HG03520 (cell line): ENCODE measurements around the gene BCL11B.

Source experiments
- ATAC-seq: cut with Tn5 transposase; IDR thresholded peaks from one replicate; pipeline ENCODE4 v1.9.1; 2021; ENCODE audit warnings: mild to moderate bottlenecking, moderate library complexity; ENCODE audit not compliant: unreplicated experiment

The BCL11B gene

DNA sequence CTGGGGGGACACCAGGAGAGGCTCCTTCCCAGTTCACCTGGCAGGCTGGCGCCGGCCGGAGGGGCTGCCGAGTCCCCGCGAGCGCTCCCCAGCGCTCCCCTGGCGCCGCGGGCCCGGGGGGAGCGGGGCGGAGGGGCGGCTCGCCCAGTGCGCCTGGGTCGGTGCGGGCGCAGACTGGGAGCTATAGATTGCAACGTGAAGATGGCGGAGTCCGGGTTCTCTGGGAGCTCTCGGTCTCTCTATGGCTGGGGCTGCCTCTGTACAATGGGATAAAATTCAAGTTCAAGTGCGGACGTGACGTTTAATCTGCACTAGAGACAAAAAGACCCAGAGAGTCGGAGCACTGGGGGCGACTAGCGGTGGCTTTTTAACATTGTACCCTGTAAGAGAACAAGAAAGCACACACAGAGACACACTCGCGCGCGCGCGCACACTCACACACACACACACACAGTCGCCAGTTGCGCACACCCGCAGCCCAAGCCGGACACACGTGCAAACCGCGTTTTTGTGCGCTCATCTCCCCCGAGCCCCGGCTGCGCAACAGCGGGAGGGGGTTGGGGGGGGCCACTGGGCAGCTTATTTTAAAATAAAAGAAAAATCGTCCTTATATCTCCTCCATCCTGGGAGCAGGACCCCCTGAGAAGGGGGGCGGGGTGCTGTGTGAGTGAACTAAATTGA, at the start of gene BCL11B:
Gene BCL11B (minus strand): TSS at position 247 of the 681 bp plus-strand sequence. CDS start 979 bp downstream, outside the sequence.
- peak; percentile 90 for ATAC-seq

DNA sequence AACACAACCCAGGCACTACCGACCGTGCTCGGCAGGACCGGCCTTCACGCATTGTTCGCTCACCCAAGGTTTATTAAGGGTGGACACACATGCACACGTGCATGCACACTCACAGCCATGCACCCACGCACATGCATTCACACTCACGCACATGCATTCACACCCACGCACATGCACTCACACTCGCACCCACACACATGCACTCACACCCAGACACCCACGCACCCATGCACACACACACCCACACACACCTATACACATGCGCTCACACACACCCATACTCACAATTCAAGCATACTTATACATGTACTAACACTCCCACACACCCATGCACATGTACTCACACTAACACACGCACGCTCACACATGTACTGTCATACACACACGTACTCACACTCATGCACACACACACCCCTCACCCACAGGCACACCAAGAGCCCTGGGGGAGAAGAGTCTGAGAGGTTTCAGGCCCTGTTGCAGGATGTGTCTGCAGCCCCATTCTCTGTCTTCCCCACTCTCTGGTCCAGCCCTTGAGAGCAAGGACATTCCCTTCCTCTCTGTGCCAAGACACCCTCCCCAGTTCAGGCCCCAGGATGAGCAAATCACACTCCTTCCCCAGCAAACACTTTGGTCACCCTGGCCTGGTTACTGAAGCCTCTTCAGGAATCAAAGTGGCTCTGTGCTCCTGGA, 49.4 kb upstream of the BCL11B start:
- no peak for ATAC-seq

DNA sequence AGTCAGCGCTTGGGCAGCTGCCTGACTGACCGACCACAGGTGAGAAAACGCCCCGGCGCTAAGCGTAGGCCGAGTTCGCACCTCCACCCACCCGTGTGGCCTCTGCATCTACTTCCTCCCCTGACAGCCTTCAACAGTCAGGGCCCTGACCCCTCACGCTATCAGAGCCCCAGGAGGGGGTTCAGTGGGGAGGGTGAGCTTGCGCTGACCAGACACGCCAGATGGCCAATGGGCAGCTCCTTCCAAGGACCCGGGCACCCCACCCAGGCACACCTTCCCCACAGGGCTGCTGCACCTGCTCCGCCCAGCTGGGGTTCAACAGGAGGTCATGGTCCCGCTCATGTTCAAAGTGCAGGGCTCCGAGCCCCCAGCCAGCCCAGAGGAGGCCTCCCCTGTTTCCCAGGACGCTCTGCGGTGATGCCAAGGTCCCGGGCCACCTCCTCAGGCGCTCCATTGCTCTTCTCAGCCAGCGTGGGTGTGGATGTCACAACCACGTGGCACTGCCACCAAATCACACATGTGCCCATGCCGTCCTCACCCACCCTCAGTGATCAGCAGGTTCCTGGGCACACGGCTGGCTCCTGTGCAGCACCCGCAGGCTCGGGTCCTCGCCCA, 48.7 kb upstream of the BCL11B start:
- no peak for ATAC-seq

DNA sequence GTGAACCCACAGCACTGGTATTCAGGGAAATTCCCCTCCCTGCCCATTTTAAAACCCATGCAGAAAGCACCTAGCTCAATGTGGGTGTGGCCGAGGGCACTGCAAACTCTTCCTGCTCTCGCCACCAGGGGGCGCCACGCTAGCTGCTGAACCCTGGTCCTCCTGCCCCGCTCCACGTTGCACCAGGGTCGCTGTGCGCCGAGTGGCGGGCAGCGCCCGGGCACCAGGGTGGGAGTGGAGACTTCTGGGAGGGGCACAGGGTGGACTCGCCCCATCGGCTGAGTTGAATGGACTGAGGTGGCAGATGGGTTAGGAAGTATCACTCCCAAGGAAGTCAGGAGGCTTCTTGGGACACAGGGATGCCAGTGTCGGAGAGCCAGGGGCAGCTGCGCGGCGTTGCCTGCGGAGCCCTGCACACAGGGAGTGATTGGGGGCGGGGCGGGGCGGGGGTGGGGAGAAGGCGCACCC, 48.1 kb upstream of the BCL11B start:
- no peak for ATAC-seq

DNA sequence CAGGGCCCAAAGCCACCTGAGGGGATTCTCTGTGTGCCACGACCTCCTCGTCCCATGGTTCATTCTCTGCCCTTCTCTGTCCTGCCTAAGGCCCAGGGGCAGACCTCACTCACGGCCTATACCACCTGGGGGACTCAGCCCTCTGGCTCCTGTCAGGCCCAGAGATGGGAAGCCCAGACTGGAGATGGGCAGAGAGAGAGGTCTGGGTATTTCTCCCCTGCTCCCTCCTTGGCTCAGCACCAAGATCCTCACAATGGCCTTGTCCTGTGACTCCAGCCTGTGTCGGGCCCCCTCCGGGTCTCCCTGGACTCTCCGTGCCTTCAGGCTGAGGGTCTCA, 46.9 kb upstream of the BCL11B start:
- ATAC-seq = no peak

DNA sequence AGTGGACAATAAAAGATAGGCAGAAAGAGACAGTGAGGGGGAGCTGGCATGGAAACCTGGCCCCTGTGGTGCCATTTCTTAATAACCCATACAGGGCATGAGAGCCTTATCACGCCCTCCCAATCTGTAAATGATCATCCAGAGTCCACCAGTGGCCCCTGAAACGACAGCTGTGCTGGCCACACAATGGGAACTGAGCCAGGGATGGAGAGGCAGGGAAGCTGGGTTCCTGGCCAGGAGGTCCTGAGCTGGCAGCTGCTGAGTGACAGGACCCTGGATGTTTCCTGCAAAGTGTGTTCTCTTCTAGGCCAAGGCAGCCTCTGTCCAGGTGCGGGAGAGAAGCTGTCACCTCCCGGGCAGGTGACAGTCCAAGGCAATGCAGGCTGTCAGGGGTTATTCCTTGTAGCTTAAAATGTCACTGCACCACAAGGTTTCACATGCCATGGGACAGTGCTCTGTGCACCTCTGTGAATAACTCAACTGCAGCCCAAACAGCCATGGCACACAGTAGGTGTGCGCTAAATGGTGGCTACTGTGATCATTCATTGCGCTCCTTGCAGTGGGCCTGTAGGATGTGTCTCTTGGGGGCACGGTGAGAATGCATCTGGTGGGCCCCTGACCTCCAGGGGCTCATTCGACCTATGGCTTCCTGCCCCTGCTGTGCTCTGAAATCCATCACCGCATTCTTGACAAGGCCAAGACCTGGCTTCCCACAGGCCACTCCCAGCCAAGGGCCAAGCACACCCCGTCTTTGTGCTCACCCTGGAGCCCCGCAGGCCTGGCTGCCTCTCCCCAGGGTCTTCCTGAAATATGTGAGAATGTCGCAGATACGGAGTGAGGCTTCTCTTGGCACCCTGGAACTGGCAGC, 46.3 kb upstream of the BCL11B start:
- ATAC-seq = no peak

DNA sequence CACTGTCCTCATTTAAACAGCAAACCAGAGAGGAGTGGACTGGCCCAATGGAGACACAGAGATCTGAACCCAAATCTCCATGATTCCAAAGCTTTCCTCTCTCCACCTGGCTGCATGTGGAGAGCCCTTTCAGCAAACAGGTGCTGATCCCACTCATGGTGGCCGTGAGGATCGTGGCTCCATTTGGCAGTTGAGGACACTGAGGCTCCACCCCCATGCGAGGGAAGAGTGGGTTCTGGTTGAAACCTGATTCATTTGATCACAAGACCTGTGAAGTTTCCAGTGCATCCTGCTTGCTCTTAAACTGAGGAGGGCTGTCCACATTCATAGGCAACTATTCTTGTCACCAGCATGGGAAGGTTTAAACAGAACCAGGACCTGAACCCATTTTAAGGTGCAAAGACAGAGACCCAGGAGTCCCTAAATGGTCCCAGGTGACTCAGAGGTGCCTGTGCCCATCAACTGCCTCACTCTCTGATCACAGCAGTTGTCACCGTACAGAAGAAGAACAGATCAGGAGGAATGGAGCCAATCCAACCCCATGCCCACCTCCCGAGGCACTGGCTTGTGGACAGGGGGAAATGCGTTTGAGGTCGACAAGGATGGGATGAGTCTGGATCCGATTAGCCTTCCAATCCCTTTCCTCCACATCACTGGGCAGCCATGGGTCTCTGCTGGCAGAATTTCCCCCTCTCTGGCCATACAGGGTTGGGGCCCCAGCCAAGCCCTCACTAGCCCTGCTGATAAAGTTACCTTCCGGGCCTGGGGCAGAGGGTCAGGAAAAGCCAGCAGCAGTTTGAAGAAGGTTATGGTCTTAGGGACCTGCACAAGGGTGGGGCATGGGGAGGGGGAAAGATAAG, 45.5 kb upstream of the BCL11B start:
- no peak for ATAC-seq

DNA sequence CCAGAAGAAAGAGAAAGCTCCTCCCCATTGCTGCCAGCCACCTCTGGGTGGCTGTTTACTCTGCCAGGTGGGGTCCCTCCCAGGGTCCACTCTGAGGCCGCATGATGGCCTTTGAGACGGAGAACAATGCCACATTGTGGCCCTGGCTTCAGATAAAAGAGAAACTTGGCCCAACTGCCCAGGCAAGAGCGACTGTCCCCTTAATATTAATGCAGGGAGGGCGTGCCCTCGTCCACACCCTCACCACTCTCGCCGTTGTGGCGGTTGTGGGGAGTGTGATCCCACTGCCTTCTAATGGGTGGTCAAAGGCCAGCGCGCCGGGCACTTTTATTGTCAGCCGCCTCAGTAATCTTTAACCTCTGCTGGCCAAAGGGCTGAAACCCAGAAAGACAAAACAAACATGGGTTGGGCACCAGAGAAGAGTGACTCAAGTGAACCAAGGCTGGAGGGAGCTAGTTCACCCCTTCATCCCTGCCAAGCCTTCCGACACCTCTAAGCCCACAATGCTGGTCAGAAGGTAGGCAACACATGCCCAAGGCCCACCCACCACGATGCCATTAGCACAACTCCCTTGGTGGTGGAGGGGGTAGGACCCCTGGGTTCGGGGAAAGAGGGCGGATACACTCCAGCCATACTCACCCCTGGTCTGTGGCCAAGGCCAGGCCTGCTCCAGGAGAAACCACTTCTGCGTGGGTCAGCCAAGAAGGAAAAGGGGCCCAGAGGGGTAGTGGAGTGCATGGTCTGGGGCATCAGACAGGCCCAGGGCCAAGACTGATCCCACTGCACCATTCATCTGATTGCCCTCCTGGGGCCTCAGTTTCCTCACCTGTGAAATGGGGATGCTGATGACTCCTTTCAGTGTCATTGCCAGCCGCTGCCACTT, 44.5 kb upstream of the BCL11B start:
- ATAC-seq = no peak

DNA sequence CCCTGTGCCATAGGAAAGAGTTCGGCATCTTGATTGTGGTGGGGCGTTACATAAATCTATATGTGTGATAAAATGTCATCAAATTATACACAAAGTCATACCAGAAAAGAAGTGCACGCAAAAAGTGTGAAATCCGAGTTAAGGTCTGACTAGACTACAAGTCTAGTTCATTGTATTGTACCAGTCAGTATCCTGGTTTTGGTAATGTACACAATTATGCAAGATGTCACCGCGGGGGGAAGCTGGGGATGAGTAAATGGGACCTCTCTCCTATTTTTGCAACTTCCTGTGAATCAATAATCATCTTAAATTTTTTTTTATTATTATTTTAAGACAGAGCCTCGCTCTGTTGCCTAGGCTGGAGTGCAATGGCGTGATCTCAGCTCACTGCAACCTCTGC, 43.2 kb upstream of the BCL11B start:
- ATAC-seq = no peak

DNA sequence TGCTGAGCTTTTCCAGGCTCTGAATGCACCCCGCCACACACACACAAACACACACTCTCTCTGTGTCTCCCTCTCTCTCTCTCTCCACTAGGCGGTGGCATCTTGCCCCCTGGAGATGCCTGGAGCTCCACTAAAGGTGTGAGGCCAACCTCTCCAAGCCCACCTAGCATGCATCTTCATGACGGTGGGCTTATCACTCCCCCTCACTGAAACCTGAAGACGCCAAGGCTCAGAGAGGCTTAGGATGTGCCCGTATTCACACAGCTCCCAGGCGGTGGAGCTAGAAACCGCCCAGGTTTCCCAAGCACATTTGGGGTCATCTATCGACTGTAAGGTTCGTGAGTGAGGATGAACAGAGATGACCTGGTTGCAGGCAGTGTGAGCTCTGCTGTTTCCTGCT, 42.6 kb upstream of the BCL11B start:
- no peak for ATAC-seq

DNA sequence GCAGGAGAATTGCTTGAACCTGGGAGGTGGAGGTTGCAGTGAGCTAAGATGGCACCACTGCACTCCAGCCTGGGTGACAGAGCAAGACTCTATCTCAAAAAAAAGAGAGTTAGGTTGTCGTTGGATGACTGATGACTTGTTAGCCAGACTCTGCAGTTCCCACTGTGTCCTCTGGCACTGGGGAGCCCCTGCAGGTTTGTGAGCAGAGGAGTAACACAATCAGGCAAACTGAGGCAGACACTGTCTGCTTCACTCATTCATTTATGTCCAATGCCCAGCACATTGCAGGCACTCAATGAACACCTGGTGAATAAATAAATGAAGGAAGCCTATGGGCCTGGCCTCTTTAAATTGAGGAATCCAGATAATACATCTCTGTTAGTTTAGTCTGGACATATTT, 41.2 kb upstream of the BCL11B start:
- no peak for ATAC-seq

DNA sequence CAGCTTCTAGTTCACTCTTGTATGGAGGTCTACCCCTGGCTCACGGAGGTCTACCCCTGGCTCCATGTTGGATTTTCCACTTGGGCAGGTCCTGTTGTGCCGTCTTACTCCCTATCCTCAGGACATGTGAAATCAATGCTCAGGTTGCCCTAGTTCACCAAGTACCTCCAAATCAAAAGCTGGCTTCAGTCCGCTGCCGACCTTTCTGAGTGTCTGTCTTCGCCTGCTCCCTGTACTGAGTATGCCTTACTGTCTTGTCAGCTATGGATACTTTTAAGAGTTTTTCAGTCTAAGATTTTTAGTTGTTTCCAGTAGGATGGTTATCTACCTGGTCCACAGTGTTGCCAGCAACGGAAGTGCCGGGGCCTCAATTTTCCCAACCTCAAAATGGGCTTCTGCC, 40.1 kb upstream of the BCL11B start:
- ATAC-seq = no peak

DNA sequence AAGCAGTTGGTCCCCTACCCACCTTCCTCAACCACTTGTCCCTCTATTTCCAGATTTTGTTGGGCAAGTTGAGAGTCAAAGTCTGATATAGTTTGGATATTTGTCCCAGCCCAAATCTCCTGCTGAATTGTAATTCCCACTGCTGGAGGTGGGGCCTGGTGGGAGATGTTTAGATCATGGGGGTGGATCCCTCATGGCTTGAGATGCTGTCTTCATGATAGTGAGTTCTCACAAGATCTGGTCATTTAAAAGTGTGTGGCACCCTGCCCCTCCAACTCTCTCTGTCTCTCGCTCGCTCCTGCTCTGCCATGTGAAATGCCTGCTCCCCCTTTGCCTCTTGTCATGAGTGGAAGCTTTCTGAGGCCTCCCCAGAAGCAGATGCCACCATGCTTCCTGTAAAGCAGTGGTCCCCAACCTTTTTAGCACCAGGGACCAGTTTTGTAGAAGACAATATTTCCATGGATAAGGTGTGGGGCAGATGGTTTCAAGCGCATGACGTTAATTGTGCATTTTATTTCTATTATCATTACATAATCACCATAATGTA, 37.3 kb upstream of the BCL11B start:
- no peak for ATAC-seq

DNA sequence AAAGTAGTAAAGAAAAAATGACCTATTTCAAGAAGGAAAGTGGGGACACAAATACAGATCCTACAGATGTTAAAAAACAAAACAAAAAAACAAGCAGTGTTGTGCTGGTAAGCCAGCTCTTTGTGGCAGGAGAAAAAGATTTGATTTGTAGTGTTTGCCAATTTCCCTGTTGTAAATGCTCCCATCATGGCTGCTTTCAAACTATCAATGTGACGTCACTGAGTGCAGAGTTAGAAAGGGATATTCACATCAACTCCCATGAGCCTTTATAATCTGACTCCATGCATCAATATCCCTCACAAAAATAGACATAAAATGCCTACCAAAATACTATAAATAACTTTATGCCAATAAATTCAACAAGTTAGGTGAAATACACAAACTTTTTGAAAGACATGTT, 32.2 kb upstream of the BCL11B start:
- no peak for ATAC-seq

DNA sequence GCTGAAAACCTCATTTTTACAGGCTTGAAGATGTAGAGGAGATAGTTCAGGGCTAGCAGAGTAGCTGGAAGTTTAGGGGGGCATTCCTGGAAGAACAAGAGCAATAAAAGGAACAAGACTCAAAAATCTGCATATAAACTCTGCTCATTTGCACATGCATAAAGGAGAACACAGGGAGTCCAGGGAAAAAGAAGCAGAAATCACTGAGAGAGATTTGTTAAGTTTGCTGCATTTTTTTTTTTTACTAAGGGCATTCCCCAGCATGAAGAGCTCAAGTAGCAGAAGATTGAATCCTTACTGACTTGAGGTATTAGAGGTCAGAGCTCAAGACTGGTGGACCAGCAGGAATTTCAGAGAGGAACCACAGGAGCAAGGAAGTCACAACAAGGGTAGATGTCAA, 28.2 kb upstream of the BCL11B start:
- no peak for ATAC-seq

DNA sequence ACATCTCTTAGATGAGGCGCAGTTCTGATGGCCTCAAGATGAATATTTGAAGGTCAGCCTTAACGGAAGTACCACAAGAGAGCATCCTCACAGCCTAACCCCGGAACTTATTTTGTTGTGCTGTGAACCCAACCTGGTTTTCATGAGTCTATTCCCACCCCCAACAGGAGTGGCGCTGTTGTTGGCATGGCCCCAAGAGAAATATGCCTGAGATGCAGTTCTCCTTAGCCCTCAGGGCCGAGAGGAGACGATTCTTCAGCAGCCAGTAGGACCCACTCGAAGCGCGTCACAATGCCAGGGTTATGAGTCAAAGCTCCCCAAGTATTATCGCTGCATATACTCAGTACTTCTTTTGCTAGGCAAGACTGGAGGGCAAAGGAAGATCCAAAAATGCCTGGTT, 24.5 kb upstream of the BCL11B start:
- ATAC-seq = no peak

DNA sequence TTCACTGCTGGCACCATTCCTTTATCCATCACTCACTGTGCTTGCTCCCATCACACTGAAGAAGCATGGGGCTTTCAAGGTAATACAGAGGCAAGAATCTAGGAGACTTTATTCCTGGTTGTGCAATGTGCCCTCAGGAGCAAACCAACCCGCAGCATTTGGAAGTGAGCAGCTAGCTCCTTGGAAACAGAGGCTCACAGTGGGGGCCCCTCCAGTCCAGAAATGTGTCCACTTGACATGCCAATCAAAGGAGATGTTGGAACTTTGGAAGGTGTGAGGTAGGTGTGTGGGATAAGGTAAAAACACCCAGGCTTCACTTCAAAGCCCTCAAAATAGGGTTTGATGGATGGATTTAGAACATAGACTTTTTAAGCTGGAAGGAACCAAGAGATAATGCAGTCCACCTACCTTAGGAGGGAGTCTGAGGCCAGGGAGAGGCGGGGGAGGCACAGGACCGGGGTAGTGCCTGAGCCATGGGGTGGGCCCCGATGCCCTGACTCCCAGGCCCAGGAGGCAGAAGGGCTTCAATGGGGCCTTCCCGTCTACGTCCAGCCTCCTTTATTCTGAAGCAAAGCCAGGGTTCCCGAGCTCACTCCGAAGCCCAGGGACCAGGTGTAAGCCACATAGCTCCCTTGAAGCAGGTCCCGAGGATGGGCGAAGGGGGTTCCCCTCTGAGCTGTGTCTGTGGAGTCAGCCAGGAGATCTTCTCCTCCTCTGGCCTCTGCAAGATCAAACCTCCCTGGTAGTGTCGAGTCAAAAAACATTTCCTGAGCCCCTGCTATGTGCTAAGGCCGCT, 17.6 kb upstream of the BCL11B start:
- ATAC-seq = no peak

DNA sequence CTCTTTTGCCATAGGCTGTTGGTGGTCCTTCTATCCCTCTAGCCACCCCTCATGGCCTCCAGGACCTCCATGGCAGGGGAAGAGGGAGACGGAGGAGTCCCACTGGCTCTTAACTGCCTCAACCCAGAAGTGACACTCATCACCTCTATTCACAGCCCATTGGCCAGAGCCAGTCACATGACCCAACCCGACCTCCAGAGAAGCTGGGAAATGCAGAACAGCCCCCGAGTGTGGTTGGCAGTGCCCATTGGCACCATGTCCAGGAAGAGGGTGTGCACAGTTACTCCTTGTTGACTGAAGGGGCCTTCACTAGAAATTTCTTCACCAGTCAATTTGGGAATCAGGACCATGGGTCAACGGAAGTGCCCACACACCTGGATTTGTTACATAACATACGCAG, 17.0 kb upstream of the BCL11B start:
- no peak for ATAC-seq
